GM20000 (cell line): Measurements from ENCODE around the gene ST8SIA1.

ENCODE experiments used
- DNase-seq: peaks from one replicate; pipeline ENCODE4 v3.0.0; 2012; ENCODE audit warnings: low spot score
- TF ChIP-seq, protein P1 (sequence below): IDR thresholded peaks from 2 replicates; pipeline ENCODE4 v1.5.1; 2012; ENCODE audit warnings: mild to moderate bottlenecking, control low read depth; ENCODE audit errors: extremely low read depth, missing control alignments

The ST8SIA1 gene

DNA sequence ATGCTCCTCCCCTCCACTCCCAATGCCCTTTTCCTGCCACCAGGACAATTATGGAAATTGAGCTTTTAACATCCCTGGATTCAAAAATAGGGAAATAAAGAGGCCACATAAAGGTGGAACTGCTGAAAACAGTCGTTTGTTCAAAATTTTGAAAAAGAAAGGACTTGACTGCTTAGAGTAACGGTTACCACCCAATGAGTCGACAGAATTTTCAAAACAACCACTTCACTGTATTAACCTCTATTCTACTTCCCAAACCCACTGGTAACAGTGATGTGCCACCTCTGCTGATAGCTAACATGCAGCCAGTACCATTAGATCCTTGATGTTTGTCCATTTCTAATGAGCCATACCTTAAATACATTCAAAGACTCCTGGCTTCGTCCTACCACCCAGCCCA is 4.9 kb downstream of the ST8SIA1 start:
- TF ChIP-seq, protein P1, sequence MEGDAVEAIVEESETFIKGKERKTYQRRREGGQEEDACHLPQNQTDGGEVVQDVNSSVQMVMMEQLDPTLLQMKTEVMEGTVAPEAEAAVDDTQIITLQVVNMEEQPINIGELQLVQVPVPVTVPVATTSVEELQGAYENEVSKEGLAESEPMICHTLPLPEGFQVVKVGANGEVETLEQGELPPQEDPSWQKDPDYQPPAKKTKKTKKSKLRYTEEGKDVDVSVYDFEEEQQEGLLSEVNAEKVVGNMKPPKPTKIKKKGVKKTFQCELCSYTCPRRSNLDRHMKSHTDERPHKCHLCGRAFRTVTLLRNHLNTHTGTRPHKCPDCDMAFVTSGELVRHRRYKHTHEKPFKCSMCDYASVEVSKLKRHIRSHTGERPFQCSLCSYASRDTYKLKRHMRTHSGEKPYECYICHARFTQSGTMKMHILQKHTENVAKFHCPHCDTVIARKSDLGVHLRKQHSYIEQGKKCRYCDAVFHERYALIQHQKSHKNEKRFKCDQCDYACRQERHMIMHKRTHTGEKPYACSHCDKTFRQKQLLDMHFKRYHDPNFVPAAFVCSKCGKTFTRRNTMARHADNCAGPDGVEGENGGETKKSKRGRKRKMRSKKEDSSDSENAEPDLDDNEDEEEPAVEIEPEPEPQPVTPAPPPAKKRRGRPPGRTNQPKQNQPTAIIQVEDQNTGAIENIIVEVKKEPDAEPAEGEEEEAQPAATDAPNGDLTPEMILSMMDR: no peak
- no peak for DNase-seq

DNA sequence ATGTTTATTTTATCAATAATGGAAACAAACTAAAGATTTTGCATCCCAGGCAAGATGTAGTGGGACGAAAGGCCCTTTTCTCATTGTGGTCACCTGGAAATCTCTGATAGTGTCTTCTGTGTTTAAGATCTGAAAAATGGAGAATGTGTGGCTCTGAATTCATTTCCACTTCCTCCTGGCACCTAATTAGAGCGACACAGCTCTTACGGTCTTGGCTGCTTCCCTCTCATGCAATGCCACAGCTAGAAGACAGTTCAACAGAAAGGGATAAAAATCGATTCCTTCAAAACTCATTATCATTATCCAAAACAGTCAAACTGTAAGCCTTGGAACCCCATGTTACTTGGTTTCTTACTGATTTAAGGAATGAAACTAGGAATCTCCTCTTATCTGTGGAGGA is 9.3 kb downstream of the ST8SIA1 start:
- DNase-seq: no peak
- TF ChIP-seq, protein P1: no peak

DNA sequence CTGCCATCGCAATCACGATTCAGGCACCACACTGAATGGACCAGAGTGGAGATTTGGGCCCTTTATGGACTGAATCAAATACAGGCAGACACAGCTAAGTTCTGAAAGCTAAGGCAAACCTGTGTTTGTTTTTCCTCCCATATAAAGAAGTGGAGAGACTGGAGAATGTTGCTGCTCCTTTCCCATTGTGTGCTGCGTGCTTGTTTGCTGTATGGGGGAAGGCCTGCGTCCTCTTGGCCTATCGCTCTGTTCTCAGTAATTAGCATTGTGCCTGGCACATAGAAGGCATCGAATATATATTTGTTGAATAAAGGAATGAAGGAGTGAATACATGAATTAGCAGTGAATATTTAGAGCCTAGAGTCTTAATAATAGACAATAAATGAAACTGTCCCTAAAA is 12.4 kb downstream of the ST8SIA1 start:
- TF ChIP-seq, protein P1: no peak
- DNase-seq: no peak

DNA sequence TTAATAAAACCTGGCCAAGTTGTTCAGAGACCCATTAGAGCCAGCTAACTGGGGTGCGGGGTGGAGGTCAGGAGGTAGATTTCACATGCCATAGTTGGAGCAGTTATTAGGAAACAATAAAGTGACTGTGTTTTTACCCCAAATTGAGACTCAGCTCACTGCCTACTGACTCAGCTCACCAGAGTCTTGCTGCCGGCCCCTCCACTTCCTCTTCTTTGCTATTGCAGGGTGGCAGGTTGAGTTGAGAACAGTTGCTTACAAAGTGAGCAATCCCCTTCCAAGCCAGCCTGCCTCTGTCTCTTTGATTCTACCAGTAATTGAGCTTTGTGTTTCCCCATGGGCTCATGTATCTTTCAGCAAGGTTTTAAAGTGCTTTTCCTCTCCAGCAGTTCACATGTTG is 12.9 kb downstream of the ST8SIA1 start:
- no peak for DNase-seq
- TF ChIP-seq, protein P1: no peak

DNA sequence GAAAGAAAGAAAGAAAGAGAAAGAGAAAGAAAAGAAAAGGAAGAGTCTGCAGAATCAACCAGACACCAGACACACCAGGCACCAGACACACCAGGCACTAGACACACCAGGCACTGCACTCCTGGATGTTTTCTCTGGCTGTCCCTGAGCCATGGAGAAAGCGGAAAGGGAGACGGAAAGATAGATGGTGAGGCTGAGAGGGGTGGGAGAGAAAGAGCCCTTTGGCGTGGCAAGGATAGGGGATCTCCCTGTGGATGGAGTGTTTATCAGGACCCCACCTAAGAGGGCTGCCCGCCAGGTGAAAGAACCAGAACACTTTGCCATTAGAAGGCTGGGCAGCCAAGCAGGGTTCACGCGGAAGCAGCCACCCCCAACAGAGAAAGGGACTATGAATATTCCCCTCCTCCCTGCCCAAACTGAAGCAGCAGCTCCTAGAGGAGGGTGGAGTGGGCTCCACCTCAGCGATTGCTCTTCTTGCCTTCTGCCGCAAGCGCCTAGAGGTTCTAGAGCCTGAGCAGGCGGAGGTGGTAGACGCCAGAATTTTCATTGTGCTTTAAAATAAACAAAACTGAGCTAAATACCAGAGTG is 13.4 kb downstream of the ST8SIA1 start:
- TF ChIP-seq, protein P1: no peak
- DNase-seq: no peak

DNA sequence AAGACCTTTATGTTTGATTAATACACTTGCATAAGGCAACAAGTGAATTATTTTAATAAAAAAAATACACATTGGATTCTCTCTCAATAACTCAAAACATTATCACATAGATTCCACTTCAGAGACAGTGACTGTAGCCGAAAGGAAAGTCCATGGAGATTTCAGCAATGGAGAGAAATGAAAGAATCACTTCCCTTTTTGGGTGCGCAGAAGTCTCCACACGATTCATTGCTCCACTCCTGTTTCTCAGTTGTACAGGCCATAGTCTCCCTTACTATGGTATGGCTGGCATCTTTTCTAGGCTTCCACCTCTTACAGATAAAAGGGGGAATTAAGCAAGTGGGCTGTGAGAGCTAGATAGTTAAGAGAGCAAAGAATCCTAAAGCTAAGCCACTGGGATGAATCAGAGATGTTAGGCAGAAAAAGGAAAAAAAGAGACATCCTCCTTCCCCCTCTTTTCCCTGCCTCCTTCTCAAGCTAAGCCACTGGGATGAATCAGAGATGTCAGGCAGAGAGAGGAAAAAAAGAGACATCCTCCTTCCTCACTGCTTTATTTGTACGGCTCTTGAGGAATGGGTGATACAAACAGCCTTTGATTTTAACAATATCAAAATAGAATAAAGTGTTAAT is 16.3 kb downstream of the ST8SIA1 start:
- TF ChIP-seq, protein P1: no peak
- no peak for DNase-seq

DNA sequence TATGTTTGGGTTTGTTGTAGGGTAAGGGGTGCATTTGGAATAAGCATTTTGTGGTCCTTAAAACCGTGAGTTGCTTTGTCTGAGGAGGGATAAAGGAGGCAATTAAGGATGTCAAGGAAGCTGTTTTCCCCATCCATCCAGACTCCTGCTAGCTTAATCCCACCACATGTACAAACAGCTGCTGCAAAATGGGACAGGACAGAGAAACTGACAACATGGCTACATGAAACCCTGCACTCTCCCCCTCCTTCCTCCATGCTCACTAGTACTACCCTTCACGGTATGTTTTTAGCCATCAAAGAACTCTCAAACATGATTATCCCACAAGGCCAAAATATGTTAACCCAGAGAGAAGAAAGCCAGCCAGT is 20.6 kb downstream of the ST8SIA1 start:
- no peak for DNase-seq
- TF ChIP-seq, protein P1: no peak
